Spleen (tissue), 11 donors: ENCODE results near the gene TBXA2R. TPM values are rescaled to one million over a fixed set of nuclear protein-coding genes. Genes with fewer than 3 reads are reported as not detected.

ENCODE experiments used
- DNase-seq: peaks from one replicate; pipeline ENCODE4 v3.0.0-alpha.2; 2020
- H3K27ac ChIP-seq, 8 donors: fragments of 200-600 bp; sonication (generic) in 7 of 8; 1 replicate in 4 of 8; 2 replicates in 4 of 8; pipeline versions ENCODE4 v1.5.0 to v1.8.0; 2016 to 2021; ENCODE audit warnings: inconsistent platforms in 4 of 8, mild to moderate bottlenecking in 4 of 8, moderate library complexity in 1 of 8
- H3K27me3 ChIP-seq, 7 donors: fragments of 200-600 bp; sonication (generic) in 6 of 7; replicated peaks in 1 of 7; 1 replicate in 4 of 7; 2 replicates in 3 of 7; pipeline versions ENCODE4 v1.5.0 to v1.8.0; 2016 to 2021; ENCODE audit warnings: inconsistent platforms in 3 of 7, mild to moderate bottlenecking in 1 of 7
- H3K36me3 ChIP-seq, 6 donors: fragments of 200-600 bp; sonication (generic) in 5 of 6; 1 replicate in 4 of 6; 2 replicates in 2 of 6; pipeline versions ENCODE4 v1.5.0 to v1.8.0; 2016 to 2021; ENCODE audit warnings: inconsistent platforms in 2 of 6
- H3K4me1 ChIP-seq, 6 donors: fragments of 200-600 bp; sonication (generic) in 5 of 6; 1 replicate in 3 of 6; 2 replicates in 3 of 6; pipeline versions ENCODE4 v1.5.0 to v1.8.0; 2016 to 2021; ENCODE audit warnings: inconsistent platforms in 3 of 6
- H3K4me3 ChIP-seq, 8 donors: fragments of 200-600 bp; sonication (generic) in 7 of 8; 1 replicate in 4 of 8; 2 replicates in 4 of 8; pipeline versions ENCODE4 v1.5.0 to v1.8.0; 2016 to 2021; ENCODE audit warnings: inconsistent platforms in 4 of 8, mild to moderate bottlenecking in 4 of 8, moderate library complexity in 2 of 8
- H3K9me3 ChIP-seq, 8 donors: fragments of 200-600 bp; sonication (generic) in 7 of 8; 1 replicate in 4 of 8; 2 replicates in 4 of 8; pipeline versions ENCODE4 v1.5.0 to v1.8.0; 2016 to 2021; ENCODE audit warnings: inconsistent platforms in 4 of 8
- POLR2A ChIP-seq, 3 donors: fragments of 450-650 bp; IDR thresholded peaks; one replicate each; pipeline ENCODE4 v1.5.1; 2017; ENCODE audit warnings: antibody characterized with exemption in 3 of 3, mild to moderate bottlenecking in 1 of 3
- POLR2AphosphoS5 ChIP-seq, 3 donors: sonication (generic); formaldehyde crosslinking; IDR thresholded peaks; one replicate each; pipeline ENCODE4 v1.5.1; 2017; ENCODE audit warnings: antibody characterized with exemption in 3 of 3
- WGBS, 5 donors: extraction: QIAGEN DNeasy Blood & Tissue Kit in 3 of 5; methylation state at CpG; one replicate each; pipeline versions ENCODE4 v1.1.5 to v1.1.7; 2013 to 2018; 5-methylcytosine and 5-hydroxymethylcytosine counted together
- intact Hi-C: fragments of 100-400 bp; cut with DNase I; formaldehyde crosslinking; loops from one replicate; pipeline ENCODE4 v1.15.0; 2023; ENCODE audit warnings: low total_unique reads
- polyA plus RNA-seq, 3 donors: library from polyadenylated mRNA; stranded (reverse); fragments of 200-250 nt; gene quantifications; one replicate each; pipeline ENCODE4 v1.2.1, GENCODE V29; 2013
- total RNA-seq, 7 donors: library from RNA; depleted of rRNA in 3 of 7; stranded (reverse); fragments of >200 nt in 3 of 7; fragmentation: NEBNext Ultra II Directional in 4 of 7; extraction: Animal tissue kit (Norgen Biotek cat#: 25700) in 4 of 7; gene quantifications; one replicate each; pipeline versions ENCODE4 v1.1.0 to v1.2.1, GENCODE V29; 2016 to 2021
- TF ChIP-seq, protein P1 (sequence below), 11 experiments: fragments of 200-600 bp in 7 of 11; fragments of 450-650 bp in 4 of 11; sonication (generic) in 4 of 11; IDR thresholded peaks in 8 of 11; conservative IDR thresholded peaks in 3 of 11; 1 replicate in 7 of 11; 2 replicates in 4 of 11; pipeline versions ENCODE4 v1.4.0 to v1.8.0; 2016 to 2021; ENCODE audit warnings: antibody characterized with exemption in 11 of 11, inconsistent platforms in 4 of 11, mild to moderate bottlenecking in 1 of 11
- donor health status: healthy with polysubstance abuse.
- donor health status: DM: no; HTN: no; CAD: no; lungs with moderate emphysema.
- donor health status: DM: no; HTN: no; CAD: no.
- donor health status: Bipolar disorder and iron deficiency.
- donor health status: healthy.
- donor health status: DM: no; HTN: no; CAD: no.
- donor health status: DM: yes; HTN: yes; CAD: no.

The TBXA2R gene
- total and polyA plus RNA-seq, 10 donors, result 2.1 to 16.1 (median 10.5) TPM

DNA sequence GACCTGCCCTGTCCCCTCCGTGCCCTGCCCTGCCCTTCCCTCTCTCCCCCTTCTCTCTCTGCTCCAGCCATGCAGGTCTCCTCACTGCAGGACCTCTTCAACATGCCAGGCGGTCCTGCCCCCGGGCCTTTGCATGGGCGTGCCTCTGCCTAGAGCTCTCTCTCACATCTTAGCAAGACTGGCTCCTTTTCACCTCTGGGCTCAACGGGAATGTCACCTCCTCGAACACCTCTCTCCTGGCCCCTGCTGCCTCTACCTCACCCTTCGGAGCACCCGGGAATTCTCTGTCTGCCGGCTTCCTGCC is 54.9 kb downstream of the TBXA2R start:
- Histone ChIP-seq H3K4me3 (no peak overlapping the region), H3K27me3 (no peaks in the 10 kb centered on the region), H3K27ac (peak overlapping the region in 4 of 8 donors; percentile 87 to 90 (median 89)), H3K4me1 (peaks cover 37 to 92% (median 60%) of the 10 kb centered on the region in 6 donors), H3K9me3 (no peaks in the 10 kb centered on the region), H3K36me3 (peaks cover 0 to 48% (median 20%) of the 10 kb centered on the region in 6 donors)
- 79 to 89% (median 84%) methylated on average over 9 of the region's 9 CpGs for WGBS, 5 donors
- intact Hi-C loops, result loop anchor here (10.0 kb wide), 1 partner anchor 63 kb away; no protein-coding TSS in a partner anchor
- TF ChIP-seq, protein P1, sequence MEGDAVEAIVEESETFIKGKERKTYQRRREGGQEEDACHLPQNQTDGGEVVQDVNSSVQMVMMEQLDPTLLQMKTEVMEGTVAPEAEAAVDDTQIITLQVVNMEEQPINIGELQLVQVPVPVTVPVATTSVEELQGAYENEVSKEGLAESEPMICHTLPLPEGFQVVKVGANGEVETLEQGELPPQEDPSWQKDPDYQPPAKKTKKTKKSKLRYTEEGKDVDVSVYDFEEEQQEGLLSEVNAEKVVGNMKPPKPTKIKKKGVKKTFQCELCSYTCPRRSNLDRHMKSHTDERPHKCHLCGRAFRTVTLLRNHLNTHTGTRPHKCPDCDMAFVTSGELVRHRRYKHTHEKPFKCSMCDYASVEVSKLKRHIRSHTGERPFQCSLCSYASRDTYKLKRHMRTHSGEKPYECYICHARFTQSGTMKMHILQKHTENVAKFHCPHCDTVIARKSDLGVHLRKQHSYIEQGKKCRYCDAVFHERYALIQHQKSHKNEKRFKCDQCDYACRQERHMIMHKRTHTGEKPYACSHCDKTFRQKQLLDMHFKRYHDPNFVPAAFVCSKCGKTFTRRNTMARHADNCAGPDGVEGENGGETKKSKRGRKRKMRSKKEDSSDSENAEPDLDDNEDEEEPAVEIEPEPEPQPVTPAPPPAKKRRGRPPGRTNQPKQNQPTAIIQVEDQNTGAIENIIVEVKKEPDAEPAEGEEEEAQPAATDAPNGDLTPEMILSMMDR (IDR thresholded peaks at IDR 0.05 in 8 of 11, conservative IDR thresholded peaks at IDR 0.05 in 3 of 11), result no peak
- TF ChIP-seq POLR2A (IDR thresholded peaks at IDR 0.05) (no peak), POLR2AphosphoS5 (IDR thresholded peaks at IDR 0.05) (no peak)
- DNase-seq, result no peak

DNA sequence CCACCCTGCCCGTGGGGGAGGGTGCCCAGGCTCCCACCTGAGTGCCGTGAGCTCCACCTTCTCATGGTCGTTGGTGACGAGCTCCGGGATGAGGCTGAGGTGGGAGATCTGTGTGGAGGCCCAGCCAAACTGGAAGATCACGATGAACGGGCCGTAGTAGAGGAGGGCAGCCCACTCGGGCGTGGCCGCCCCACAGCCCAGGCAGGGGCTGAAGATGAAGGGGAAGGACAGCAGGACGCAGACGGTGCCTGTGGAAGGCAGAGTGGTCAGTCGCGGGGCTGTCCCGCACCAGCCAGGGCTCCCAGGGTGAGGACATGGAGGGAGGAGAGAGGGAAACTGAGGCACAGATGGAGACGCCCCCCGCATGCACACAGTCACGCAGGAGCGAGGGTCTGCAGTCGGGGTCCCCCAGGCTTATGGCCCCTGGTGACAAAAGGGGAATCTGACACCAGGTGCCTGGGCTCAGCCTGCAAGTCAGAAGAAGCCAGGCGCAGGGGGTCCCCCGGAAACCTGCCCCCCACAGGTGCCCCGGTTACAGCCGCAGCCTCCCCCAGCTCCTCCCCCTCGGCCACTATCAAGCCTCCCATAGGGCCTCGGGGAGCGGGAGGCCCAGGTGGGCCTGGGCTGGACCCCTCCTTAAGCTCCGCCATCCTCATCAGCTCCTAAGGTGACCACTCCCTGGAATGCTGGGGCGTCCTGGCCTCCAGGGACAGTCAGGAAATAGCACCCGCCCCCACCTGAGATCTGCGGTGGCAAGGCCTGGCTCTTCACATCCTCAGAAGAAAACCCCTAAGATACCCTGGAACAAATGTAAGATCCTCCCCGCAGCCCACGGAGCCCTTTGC is 55.5 kb downstream of the TBXA2R start:
- H3K36me3 ChIP-seq, result peaks cover 0 to 53% (median 24%) of the 10 kb centered on the region in 6 donors
- no peaks in the 10 kb centered on the region for H3K27me3 ChIP-seq
- no peaks in the 10 kb centered on the region for H3K9me3 ChIP-seq
- TF ChIP-seq, protein P1 (IDR thresholded peaks at IDR 0.05 in 8 of 11, conservative IDR thresholded peaks at IDR 0.05 in 3 of 11), result no peak
- TF ChIP-seq POLR2AphosphoS5 (IDR thresholded peaks at IDR 0.05), result peak in 1 of 3 donors; percentile 57
- intact Hi-C loops, result loop anchor here (10.0 kb wide), 1 partner anchor 64 kb away; no protein-coding TSS in a partner anchor
- no peak overlapping the region for H3K4me3 ChIP-seq
- peak overlapping the region in 3 of 8 donors; percentile 88 to 90 (median 90) for H3K27ac ChIP-seq
- DNase-seq, result peak; percentile 73
- WGBS, 5 donors, result 91 to 95% (median 94%) methylated on average over 17 to 34 of the region's 34 CpGs
- peaks cover 31 to 87% (median 55%) of the 10 kb centered on the region in 6 donors for H3K4me1 ChIP-seq

DNA sequence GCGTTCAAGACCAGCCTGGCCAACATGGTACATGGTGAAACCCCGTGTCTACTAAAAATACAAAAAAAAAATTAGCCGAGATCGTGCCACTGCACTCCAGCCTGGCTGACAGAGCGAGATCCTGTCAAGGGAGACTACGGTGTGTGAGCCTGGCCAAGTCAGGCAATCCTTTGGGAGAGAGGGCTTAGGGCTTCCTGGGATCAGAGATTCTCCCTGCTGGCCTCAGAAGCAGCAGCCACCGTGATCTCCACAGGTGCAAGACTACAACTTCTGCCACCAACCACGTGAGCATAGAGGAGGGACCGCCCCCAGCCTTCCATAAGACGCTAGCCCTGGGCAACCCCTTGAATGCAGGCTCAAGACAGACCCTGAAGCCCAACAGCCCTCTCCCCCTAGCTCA is 56.9 kb downstream of the TBXA2R start:
- intact Hi-C loops, result loop anchor here (10.0 kb wide), 1 partner anchor 65 kb away; no protein-coding TSS in a partner anchor
- WGBS, 5 donors, result 81 to 92% (median 87%) methylated on average over 10 of the region's 10 CpGs
- no peaks in the 10 kb centered on the region for H3K27me3 ChIP-seq
- no peak overlapping the region for H3K4me3 ChIP-seq
- TF ChIP-seq POLR2A (IDR thresholded peaks at IDR 0.05) (no peak), POLR2AphosphoS5 (IDR thresholded peaks at IDR 0.05) (no peak)
- TF ChIP-seq, protein P1 (IDR thresholded peaks at IDR 0.05 in 8 of 11, conservative IDR thresholded peaks at IDR 0.05 in 3 of 11), result no peak
- peaks cover 22 to 87% (median 44%) of the 10 kb centered on the region in 6 donors for H3K4me1 ChIP-seq
- DNase-seq, result no peak
- no peaks in the 10 kb centered on the region for H3K9me3 ChIP-seq
- peaks cover 0 to 65% (median 32%) of the 10 kb centered on the region in 6 donors for H3K36me3 ChIP-seq
- peak overlapping the region in 1 of 8 donors; percentile 76 for H3K27ac ChIP-seq

DNA sequence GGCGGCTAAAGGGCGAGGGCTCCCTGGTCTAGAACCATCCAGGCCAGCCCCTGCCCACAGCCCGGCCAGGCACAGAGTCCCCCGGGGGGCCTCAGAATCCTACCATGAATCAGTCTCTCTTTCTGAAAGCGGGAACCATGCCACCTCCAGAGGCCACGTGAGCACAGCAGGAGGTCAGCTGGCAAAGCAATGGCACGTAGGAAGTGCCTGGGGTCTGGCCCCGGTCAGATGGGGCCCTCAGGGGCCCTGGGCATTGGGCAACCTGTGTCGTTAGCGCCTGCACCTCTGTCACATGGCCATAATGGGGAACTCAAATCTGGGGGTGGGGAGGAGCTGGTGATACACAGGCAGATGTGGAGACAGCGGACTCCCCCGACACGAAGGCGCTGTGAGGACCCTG is 58.1 kb downstream of the TBXA2R start:
- TF ChIP-seq POLR2AphosphoS5 (IDR thresholded peaks at IDR 0.05), result peak; percentile 7 to 71 (median 32)
- TF ChIP-seq, protein P1 (IDR thresholded peaks at IDR 0.05 in 8 of 11, conservative IDR thresholded peaks at IDR 0.05 in 3 of 11), result no peak
- intact Hi-C loops, result no loop called here
- H3K9me3 ChIP-seq, result no peaks in the 10 kb centered on the region
- H3K27me3 ChIP-seq, result no peaks in the 10 kb centered on the region
- H3K4me3 ChIP-seq, result peak overlapping the region in 1 of 8 donors; percentile 50
- peaks cover 0 to 77% (median 38%) of the 10 kb centered on the region in 6 donors for H3K36me3 ChIP-seq
- peak; percentile 86 for DNase-seq
- H3K27ac ChIP-seq, result peak overlapping the region; percentile 18 to 76 (median 58)
- H3K4me1 ChIP-seq, result peaks cover 10 to 77% (median 32%) of the 10 kb centered on the region in 6 donors
- 54 to 80% (median 67%) methylated on average over 6 to 14 of the region's 14 CpGs for WGBS, 5 donors
